Body of pancreas (tissue), 4 donors: ENCODE results near the gene MAP3K12. TPM values are rescaled to one million over a fixed set of nuclear protein-coding genes. Genes with fewer than 3 reads are reported as not detected.
"Not testable (repeated sequence)": the region's sequence is repeated elsewhere in the genome, so short reads cannot be mapped to it uniquely, and the experiment has no call there.

Source experiments
- ATAC-seq: fragments of 150-250 bp; one replicate; pipeline ENCODE4 v1.9.1; 2016
- DNase-seq, 4 donors: peaks; one replicate each; pipeline ENCODE4 v3.0.0-alpha.2; 2019
- H3K27ac ChIP-seq, 4 donors: fragments of 200-600 bp; sonication (generic); 1 replicate in 3 of 4; 2 replicates in 1 of 4; pipeline versions ENCODE4 v1.5.1 to v1.6.1; 2016 to 2019; ENCODE audit warnings: mild to moderate bottlenecking in 1 of 4, mixed read lengths in 1 of 4, moderate library complexity in 1 of 4
- H3K27me3 ChIP-seq, 2 donors: fragments of 200-600 bp; sonication (generic); one replicate each; pipeline ENCODE4 v1.6.0; 2016; ENCODE audit warnings: mild to moderate bottlenecking in 1 of 2
- H3K36me3 ChIP-seq, 2 donors: fragments of 200-600 bp; sonication (generic); replicated peaks in 1 of 2; 2 replicates each; pipeline ENCODE4 v1.5.1; 2016; ENCODE audit warnings: low read depth in 2 of 2; ENCODE audit not compliant: insufficient read depth in 1 of 2
- H3K4me1 ChIP-seq: fragments of 200-600 bp; sonication (generic); one replicate; pipeline ENCODE4 v1.6.0; 2016
- H3K4me3 ChIP-seq, 2 donors: fragments of 200-600 bp; sonication (generic); 1 replicate in 1 of 2; 2 replicates in 1 of 2; pipeline ENCODE4 v1.5.1; 2016 to 2019
- H3K9me3 ChIP-seq, 3 donors: fragments of 200-600 bp; sonication (generic); 1 replicate in 2 of 3; 2 replicates in 1 of 3; pipeline ENCODE4 v1.5.1; 2016
- POLR2A ChIP-seq, 3 donors: fragments of 450-650 bp; IDR thresholded peaks; one replicate each; pipeline ENCODE4 v1.6.1; 2016; ENCODE audit warnings: antibody characterized with exemption in 3 of 3, mild to moderate bottlenecking in 2 of 3
- WGBS, 2 donors: methylation state at CpG; one replicate each; pipeline ENCODE4 v1.1.5; 2017; 5-methylcytosine and 5-hydroxymethylcytosine counted together
- intact Hi-C: fragments of 100-400 bp; cut with DNase I; formaldehyde crosslinking; loops from one replicate; pipeline ENCODE4 v1.15.1; 2023
- total RNA-seq, 2 donors: library from RNA; depleted of rRNA; stranded (reverse); fragments of >200 nt; gene quantifications; one replicate each; pipeline ENCODE4 v1.1.0, GENCODE V29; 2016
- TF ChIP-seq, protein P1 (sequence below), 7 experiments: fragments of 450-650 bp in 4 of 7; fragments of 200-600 bp in 3 of 7; sonication (generic) in 3 of 7; IDR thresholded peaks; one replicate each; pipeline ENCODE4 v1.5.1; 2016 to 2019; ENCODE audit warnings: antibody characterized with exemption in 7 of 7

The MAP3K12 gene
- total RNA-seq, 2 donors from 2014 or later = 10.9 to 34.6 TPM

DNA sequence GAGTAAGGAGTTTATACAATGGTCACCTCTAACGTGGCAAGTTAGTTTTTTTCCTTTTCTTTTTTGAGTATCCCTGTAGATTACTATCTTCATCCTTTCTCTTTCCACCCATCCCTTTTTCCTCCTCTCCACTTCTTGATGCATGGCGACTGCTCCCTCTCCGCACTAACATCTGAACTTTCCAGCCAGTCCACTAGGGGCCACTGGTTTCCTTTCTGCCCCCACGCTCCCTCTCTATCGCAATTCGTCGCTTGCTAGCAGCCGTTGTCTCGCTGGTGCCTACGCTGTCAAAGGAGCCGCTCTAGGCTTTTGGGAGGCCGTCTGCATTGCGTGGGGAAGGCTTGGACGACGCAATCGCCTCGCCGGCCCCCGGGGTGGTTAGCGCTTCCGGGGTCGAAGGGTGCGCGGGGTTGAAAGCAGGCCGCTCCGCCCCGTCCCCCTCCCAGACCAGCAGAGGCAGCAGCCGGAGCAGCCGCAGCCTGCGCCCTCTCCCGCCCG, 47.5 kb downstream of the MAP3K12 start, which contains the start of gene PCBP2:
Gene PCBP2 (plus strand): TSS at position 442 of the 498 bp plus-strand sequence. CDS start 2,699 bp downstream, outside the sequence.
- intact Hi-C loops = no loop called here
- WGBS, 2 donors = 0% methylated on average over 10 to 28 of the region's 32 CpGs
- ATAC-seq (peak; percentile 97), DNase-seq (peak; percentile 98 to 99 (median 98))
- Histone ChIP-seq H3K9me3 (no peaks in the 10 kb centered on the region), H3K36me3 (peaks cover 5 to 22% of the 10 kb centered on the region in 2 donors), H3K27me3 (no peaks in the 10 kb centered on the region), H3K4me3 (peak within 1 kb of the TSS; percentile 64 to 88), H3K27ac (peak within 1 kb of the TSS; percentile 66 to 98 (median 95)), H3K4me1 (peaks cover 19% of the 10 kb centered on the region)
- TF ChIP-seq, protein P1, sequence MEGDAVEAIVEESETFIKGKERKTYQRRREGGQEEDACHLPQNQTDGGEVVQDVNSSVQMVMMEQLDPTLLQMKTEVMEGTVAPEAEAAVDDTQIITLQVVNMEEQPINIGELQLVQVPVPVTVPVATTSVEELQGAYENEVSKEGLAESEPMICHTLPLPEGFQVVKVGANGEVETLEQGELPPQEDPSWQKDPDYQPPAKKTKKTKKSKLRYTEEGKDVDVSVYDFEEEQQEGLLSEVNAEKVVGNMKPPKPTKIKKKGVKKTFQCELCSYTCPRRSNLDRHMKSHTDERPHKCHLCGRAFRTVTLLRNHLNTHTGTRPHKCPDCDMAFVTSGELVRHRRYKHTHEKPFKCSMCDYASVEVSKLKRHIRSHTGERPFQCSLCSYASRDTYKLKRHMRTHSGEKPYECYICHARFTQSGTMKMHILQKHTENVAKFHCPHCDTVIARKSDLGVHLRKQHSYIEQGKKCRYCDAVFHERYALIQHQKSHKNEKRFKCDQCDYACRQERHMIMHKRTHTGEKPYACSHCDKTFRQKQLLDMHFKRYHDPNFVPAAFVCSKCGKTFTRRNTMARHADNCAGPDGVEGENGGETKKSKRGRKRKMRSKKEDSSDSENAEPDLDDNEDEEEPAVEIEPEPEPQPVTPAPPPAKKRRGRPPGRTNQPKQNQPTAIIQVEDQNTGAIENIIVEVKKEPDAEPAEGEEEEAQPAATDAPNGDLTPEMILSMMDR (IDR thresholded peaks at IDR 0.05) = peak; percentile 75 to 99 (median 97)
- peak; percentile 37 to 85 (median 84) for TF ChIP-seq POLR2A (IDR thresholded peaks at IDR 0.05)

DNA sequence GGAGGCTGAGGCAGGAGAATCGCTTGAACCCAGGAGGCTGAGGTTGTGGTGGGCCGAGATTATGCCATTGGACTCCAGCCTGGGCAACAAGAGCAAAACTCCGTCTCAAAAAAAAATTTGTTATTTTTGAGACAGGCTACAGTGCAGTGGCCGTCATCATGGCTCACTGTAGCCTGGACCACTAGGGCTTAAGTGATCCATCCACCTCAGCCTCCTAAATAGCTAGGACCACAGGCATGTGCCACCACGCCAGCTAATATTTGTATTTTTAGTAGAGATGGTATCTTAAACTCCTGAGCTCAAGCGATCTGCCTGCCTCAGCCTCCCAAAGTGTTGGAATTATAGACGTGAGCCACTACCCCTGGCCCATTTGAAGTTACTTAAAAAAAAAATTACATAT, 48.3 kb downstream of the MAP3K12 start:
- whole genome bisulfite sequencing, 2 donors = 66 to 75% methylated on average over 7 of the region's 7 CpGs
- intact Hi-C loops = no loop called here
- ATAC-seq (no peak), DNase-seq (no peak)
- no peaks in the 10 kb centered on the region for H3K9me3 ChIP-seq
- no peak overlapping the region for H3K27ac ChIP-seq
- H3K27me3 ChIP-seq = no peaks in the 10 kb centered on the region
- peaks cover 21% of the 10 kb centered on the region for H3K4me1 ChIP-seq
- TF ChIP-seq, protein P1 (IDR thresholded peaks at IDR 0.05) = no peak
- TF ChIP-seq POLR2A (IDR thresholded peaks at IDR 0.05) = no peak
- H3K36me3 ChIP-seq = peaks cover 0 to 18% of the 10 kb centered on the region in 2 donors
- no peak overlapping the region for H3K4me3 ChIP-seq

DNA sequence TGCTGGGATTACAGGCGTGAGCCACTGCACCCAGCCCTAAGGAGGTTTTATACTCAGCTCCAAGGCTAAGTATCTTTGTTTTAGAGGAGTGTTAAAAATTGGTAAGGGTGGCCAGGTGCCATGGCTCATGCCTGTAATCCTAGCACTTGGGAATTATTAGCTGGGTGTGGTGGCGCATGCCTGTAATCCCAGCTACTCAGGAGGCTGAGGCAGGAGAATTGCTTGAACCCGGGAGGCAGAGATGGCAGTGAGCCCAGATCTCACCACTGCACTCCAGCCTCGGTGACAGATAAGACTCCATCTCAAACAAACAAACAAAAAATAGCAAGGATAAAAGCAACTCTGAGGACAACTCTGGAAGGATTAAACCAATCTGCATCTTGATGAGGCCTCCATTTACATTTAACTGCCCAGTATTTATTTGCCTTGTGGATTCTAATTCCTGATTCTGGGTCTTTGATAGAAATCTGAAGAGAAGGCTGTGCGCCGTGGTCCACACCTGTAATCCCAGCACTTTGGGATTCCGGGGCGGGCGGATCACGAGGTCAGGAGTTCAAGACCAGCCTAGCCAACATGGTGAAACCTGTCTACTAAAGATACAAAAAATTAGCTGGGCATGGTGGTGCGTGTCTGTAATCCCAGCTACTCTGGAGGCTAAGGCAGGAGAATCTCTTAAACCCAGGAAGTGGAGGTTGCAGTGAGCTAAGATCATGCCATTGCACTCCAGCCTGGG, 54.5 kb downstream of the MAP3K12 start:
- ATAC-seq, DNase-seq, H3K9me3 ChIP-seq, H3K27me3 ChIP-seq, intact Hi-C loops, H3K36me3 ChIP-seq, H3K4me3 ChIP-seq: not testable (repeated sequence)
- Histone ChIP-seq H3K27ac (peak overlapping the region in 3 of 4 donors; percentile 6 to 58 (median 9)), H3K4me1 (peaks cover 46% of the 10 kb centered on the region)
- 77% methylated on average over 11 of the region's 11 CpGs for WGBS, 2 donors

DNA sequence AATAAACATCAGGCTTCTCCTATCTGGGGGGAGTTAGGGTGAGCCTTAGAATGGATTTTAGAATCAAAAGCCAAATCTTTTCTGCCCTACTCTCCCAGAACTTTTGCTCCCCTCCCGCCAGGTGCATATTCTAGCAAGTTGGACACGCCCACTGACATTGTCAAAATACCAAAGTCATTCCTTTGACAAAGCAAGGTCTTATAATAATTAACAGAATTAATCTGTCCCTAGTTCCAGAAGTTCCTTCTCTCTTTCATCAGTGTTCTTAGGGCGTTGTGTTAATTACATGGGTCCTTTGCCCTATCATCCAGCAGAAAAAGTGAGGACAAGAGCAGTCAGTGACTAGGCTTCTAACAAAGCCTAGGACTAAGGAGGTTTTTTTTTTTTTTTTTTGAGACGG, 55.3 kb downstream of the MAP3K12 start:
- no peak for ATAC-seq
- 49 to 66% methylated on average over 4 of the region's 4 CpGs for WGBS, 2 donors
- no peak overlapping the region for H3K4me3 ChIP-seq
- H3K36me3 ChIP-seq = peaks cover 0 to 5% of the 10 kb centered on the region in 2 donors
- DNase-seq = peak in 3 of 4 donors; percentile 32 to 54 (median 44)
- H3K4me1 ChIP-seq = peaks cover 46% of the 10 kb centered on the region
- peak overlapping the region in 3 of 4 donors; percentile 6 to 58 (median 9) for H3K27ac ChIP-seq
- H3K27me3 ChIP-seq = no peaks in the 10 kb centered on the region
- no peaks in the 10 kb centered on the region for H3K9me3 ChIP-seq
- no peak for TF ChIP-seq POLR2A (IDR thresholded peaks at IDR 0.05)
- TF ChIP-seq, protein P1 (IDR thresholded peaks at IDR 0.05) = no peak
- intact Hi-C loops = no loop called here

DNA sequence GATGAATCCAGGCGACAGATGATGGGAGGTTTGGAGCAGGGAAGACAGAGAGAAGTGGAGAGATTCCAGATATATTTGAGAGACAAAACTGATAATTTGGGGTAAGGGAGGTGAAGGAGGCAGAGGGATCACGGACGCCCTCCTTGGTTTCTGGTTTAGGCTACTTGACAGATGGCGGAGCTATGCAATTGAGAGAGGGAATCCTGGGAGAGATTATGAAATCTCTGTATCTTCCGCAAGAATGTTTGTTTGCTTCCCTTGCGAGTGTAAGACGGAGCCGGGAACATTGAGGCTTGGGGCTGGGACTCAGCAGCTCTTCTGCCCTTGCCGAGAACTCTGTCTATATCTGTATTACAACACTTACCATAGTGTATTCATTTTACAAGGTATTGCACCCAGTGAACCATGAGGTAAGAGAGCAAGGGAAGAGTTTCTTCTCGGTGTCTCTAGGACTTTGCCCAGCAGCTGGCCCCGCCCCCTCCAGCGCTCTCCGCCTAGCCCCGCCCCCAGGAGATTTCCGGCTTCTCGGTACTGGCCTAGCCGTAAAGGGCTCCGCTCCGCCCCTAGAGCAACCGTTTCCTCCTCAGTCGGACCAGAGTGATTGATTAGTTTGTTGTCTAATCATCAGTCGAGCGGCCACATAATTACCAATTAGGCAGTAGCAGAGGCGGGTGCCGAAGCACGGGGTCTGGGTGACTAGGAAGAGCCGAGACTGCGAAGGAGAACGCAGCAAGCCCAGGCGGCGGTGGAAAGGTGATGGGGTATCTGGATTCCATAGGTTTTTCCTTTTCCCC, 58.0 kb downstream of the MAP3K12 start, which contains the start of gene PRR13:
Gene PRR13 (plus strand): TSS at position 695 of the 794 bp plus-strand sequence. CDS start 981 bp downstream, outside the sequence.
- H3K4me3 ChIP-seq = peak within 1 kb of the TSS; percentile 35 to 36
- intact Hi-C loops = no loop called here
- H3K9me3 ChIP-seq = no peaks in the 10 kb centered on the region
- H3K36me3 ChIP-seq = peaks cover 0 to 3% of the 10 kb centered on the region in 2 donors
- ATAC-seq (peak; percentile 97), DNase-seq (peak; percentile 99 to 100 (median 100))
- peaks cover 46% of the 10 kb centered on the region for H3K4me1 ChIP-seq
- H3K27me3 ChIP-seq = no peaks in the 10 kb centered on the region
- 0% methylated on average over 31 of the region's 31 CpGs for WGBS, 2 donors
- H3K27ac ChIP-seq = peak within 1 kb of the TSS; percentile 90 to 95 (median 94)
- peak; percentile 83 to 97 (median 96) for TF ChIP-seq POLR2A (IDR thresholded peaks at IDR 0.05)
- TF ChIP-seq, protein P1 (IDR thresholded peaks at IDR 0.05) = no peak

DNA sequence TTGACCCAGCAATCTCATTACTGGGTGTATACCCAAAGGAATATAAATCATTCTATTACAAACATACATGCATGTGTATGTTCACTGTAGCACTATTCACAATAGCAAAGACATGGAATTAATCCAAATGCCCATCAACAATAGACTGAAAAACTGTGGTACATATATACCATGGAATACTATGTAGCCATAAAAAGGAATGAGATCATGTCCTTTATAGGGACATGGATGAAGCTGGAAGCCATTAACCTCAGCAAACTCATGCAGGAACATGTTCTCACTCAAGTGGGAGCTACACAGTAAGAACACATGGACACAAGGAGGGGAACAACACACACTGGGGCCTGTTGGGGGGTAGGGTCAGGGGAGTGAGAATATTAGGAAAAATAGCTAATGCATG, 59.7 kb downstream of the MAP3K12 start:
- H3K36me3 ChIP-seq, H3K27ac ChIP-seq, intact Hi-C loops, H3K9me3 ChIP-seq, H3K27me3 ChIP-seq, DNase-seq, ATAC-seq, H3K4me3 ChIP-seq: not testable (repeated sequence)
- H3K4me1 ChIP-seq = peaks cover 31% of the 10 kb centered on the region

DNA sequence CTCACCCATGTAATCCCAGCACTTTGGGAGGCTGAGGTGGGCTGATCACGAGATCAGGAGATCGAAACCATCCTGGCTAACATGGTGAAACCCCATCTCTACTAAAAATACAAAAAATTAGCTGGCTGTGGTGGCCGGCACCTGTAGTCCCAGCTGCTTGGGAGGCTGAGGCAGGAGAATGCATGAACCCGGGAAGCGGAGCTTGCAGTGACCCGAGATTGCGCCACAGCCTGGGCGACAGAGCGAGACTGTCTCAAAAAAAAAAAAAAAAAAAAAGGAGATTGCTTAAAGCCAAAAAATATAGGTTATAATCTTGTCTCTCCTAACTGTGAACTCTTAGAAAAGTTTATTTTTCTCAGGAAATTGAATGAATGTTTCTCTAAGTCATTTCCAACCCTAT, 63.9 kb downstream of the MAP3K12 start:
- H3K4me3 ChIP-seq, H3K27me3 ChIP-seq, intact Hi-C loops, H3K27ac ChIP-seq, DNase-seq, H3K9me3 ChIP-seq, H3K4me1 ChIP-seq, H3K36me3 ChIP-seq, ATAC-seq: not testable (repeated sequence)
- 89 to 94% methylated on average over 9 of the region's 9 CpGs for WGBS, 2 donors
